SK-N-SH (cell line): Measurements from ENCODE around the gene D2HGDH. TPM values are rescaled to one million over a fixed set of nuclear protein-coding genes. Genes with fewer than 3 reads are reported as not detected.

ENCODE experiments used
- CTCF ChIA-PET: fragments of 300-600, 350-600 bp; formaldehyde crosslinking; extraction: SDS; loops from one replicate; lab custom pipeline; 2021; lab: Yijun Ruan, JAX
- POLR2A ChIA-PET: fragments of 350-600 bp; sonication (Branson Sonifier 250); formaldehyde crosslinking; extraction: SDS; loops from one replicate; lab custom pipeline; 2020; ENCODE audit warnings: antibody characterized with exemption, inconsistent platforms; lab: Yijun Ruan, JAX
- DNase-seq: peaks from one replicate; pipeline ENCODE4 v3.0.0; 2012
- H2AFZ ChIP-seq: fragments of 200-600 bp; sonication (generic); 2 replicates; pipeline ENCODE4 v1.8.1; 2016; ENCODE audit warnings: antibody characterized with exemption, mild to moderate bottlenecking, low read depth
- H3F3A ChIP-seq: fragments of 200-600 bp; sonication (generic); replicated peaks from 2 replicates; pipeline ENCODE3; 2016; ENCODE audit warnings: antibody characterized with exemption, mild to moderate bottlenecking; ENCODE audit not compliant: insufficient read depth
- H3K27ac ChIP-seq, 2 experiments: fragments of 200-500 bp in 1 of 2; fragments of 200-600 bp in 1 of 2; sonication (Bioruptor generic) in 1 of 2; sonication (generic), shearing (Covaris generic) in 1 of 2; 2 replicates each; pipeline versions ENCODE4 v1.5.1 to v1.6.1; 2014 to 2016; ENCODE audit warnings: low read depth in 2 of 2, inconsistent platforms in 1 of 2, low read length in 1 of 2, mild to moderate bottlenecking in 1 of 2, mixed read lengths in 1 of 2
- H3K27me3 ChIP-seq: fragments of 200-600 bp; sonication (generic), shearing (Covaris generic); 2 replicates; pipeline ENCODE4 v1.6.1; 2016; ENCODE audit warnings: mixed run types; ENCODE audit not compliant: insufficient read depth
- H3K36me3 ChIP-seq, 2 experiments: fragments of 200-500 bp in 1 of 2; fragments of 200-600 bp in 1 of 2; sonication (Bioruptor generic) in 1 of 2; sonication (generic) in 1 of 2; replicated peaks in 1 of 2; 2 replicates each; pipeline versions ENCODE3 to v1.5.1; 2014 to 2016; ENCODE audit warnings: low read length in 1 of 2, mild to moderate bottlenecking in 1 of 2; ENCODE audit not compliant: insufficient read depth in 2 of 2, control insufficient read depth in 1 of 2
- H3K4me1 ChIP-seq, 2 experiments: fragments of 200-500 bp in 1 of 2; fragments of 200-600 bp in 1 of 2; sonication (Bioruptor generic) in 1 of 2; sonication (generic), shearing (Covaris generic) in 1 of 2; 2 replicates each; pipeline versions ENCODE4 v1.5.1 to v1.6.1; 2014 to 2016; ENCODE audit warnings: low read depth in 1 of 2, low read length in 1 of 2, mixed run types in 1 of 2; ENCODE audit not compliant: insufficient read depth in 2 of 2, control insufficient read depth in 1 of 2
- H3K4me2 ChIP-seq: fragments of 200-600 bp; sonication (generic), shearing (Covaris generic); 2 replicates; pipeline ENCODE4 v1.6.1; 2017; ENCODE audit warnings: mixed run types
- H3K4me3 ChIP-seq, 2 experiments: fragments of 200-500 bp in 1 of 2; fragments of 200-600 bp in 1 of 2; sonication (Bioruptor generic) in 1 of 2; sonication (generic), shearing (Covaris generic) in 1 of 2; 2 replicates each; pipeline versions ENCODE4 v1.5.1 to v1.8.1; 2014 to 2016; ENCODE audit warnings: low read depth in 2 of 2, inconsistent platforms in 1 of 2, low read length in 1 of 2, mild to moderate bottlenecking in 1 of 2, mixed read lengths in 1 of 2, moderate library complexity in 1 of 2
- H3K79me2 ChIP-seq: fragments of 200-600 bp; sonication (generic); 2 replicates; pipeline ENCODE4 v1.8.1; 2017; ENCODE audit warnings: mild to moderate bottlenecking; ENCODE audit not compliant: insufficient read depth
- H3K9ac ChIP-seq: fragments of 200-600 bp; sonication (generic); 2 replicates; pipeline ENCODE4 v1.6.1; 2017; ENCODE audit warnings: mixed run types
- H3K9me2 ChIP-seq: fragments of 200-600 bp; sonication (generic); 2 replicates; pipeline ENCODE4 v1.6.1; 2017; ENCODE audit warnings: mixed run types
- H3K9me3 ChIP-seq: fragments of 200-600 bp; sonication (generic); 2 replicates; pipeline ENCODE4 v1.6.1; 2017; ENCODE audit warnings: mixed run types, mild to moderate bottlenecking, moderate library complexity
- H4K20me1 ChIP-seq: fragments of 200-600 bp; sonication (generic); 2 replicates; pipeline ENCODE4 v1.6.1; 2017; ENCODE audit warnings: mild to moderate bottlenecking, mixed run types; ENCODE audit not compliant: insufficient read depth
- CHD2 ChIP-seq: fragments of 150-350 bp; IDR thresholded peaks from 2 replicates; pipeline ENCODE4 v1.6.1; 2018; ENCODE audit warnings: low read length; ENCODE audit not compliant: partially characterized antibody
- EZH2phosphoT487 ChIP-seq: fragments of 200-600 bp; sonication (generic); IDR thresholded peaks from 2 replicates; pipeline ENCODE4 v1.6.1; 2017; ENCODE audit warnings: low read depth, mixed run types, mild to moderate bottlenecking, antibody characterized with exemption, moderate library complexity, borderline replicate concordance
- NRF1 ChIP-seq: IDR thresholded peaks from 2 replicates; pipeline ENCODE4 v1.6.1; 2012; ENCODE audit warnings: low read depth, mild to moderate bottlenecking, low read length
- POLR2AphosphoS5 ChIP-seq: IDR thresholded peaks from 2 replicates; pipeline ENCODE4 v1.6.1; 2012; ENCODE audit warnings: low read depth, low read length
- RFX5 ChIP-seq: IDR thresholded peaks from 2 replicates; pipeline ENCODE4 v1.6.1; 2012; ENCODE audit warnings: mild to moderate bottlenecking, improper control_type of control experiment, low read length
- RXRA ChIP-seq: IDR thresholded peaks from 2 replicates; pipeline ENCODE4 v1.4.0; 2012; ENCODE audit warnings: low read depth, mild to moderate bottlenecking, borderline replicate concordance
- TAF1 ChIP-seq: IDR thresholded peaks from 2 replicates; pipeline ENCODE4 v1.6.1; 2012; ENCODE audit warnings: low read depth, mild to moderate bottlenecking, low read length, moderate library complexity, borderline replicate concordance
- TCF12 ChIP-seq: IDR thresholded peaks from 2 replicates; pipeline ENCODE4 v1.4.0; 2012
- TEAD4 ChIP-seq: IDR thresholded peaks from 2 replicates; pipeline ENCODE4 v1.4.0; 2012; ENCODE audit warnings: mild to moderate bottlenecking, borderline replicate concordance; ENCODE audit not compliant: insufficient read depth
- WGBS: methylation state at CpG from one replicate; pipeline ENCODE4 v1.1.6; 2017; ENCODE audit warnings: low lambda C conversion rate; 5-methylcytosine and 5-hydroxymethylcytosine counted together
- polyA plus RNA-seq, 3 experiments: library from polyadenylated mRNA; depleted of rRNA; stranded (reverse); fragments of >200 nt; gene quantifications; 2 replicates each; pipeline ENCODE4 v1.2.3, GENCODE V29; 2012
- TF ChIP-seq, protein P1 (sequence below): fragments of 150-350 bp; IDR thresholded peaks from 2 replicates; pipeline ENCODE4 v1.6.1; 2016; ENCODE audit warnings: mild to moderate bottlenecking, low read depth, low read length
- TF ChIP-seq, protein P2 (sequence below): IDR thresholded peaks from 2 replicates; pipeline ENCODE4; 2012
- TF ChIP-seq, protein P3 (sequence below): IDR thresholded peaks from 2 replicates; pipeline ENCODE4 v1.4.0; 2012; ENCODE audit warnings: low read depth, borderline replicate concordance

D2HGDH gene
- polyA plus RNA-seq, 1 of the 3 experiments (the other 2 are of a cell fraction): 36.3 TPM

DNA sequence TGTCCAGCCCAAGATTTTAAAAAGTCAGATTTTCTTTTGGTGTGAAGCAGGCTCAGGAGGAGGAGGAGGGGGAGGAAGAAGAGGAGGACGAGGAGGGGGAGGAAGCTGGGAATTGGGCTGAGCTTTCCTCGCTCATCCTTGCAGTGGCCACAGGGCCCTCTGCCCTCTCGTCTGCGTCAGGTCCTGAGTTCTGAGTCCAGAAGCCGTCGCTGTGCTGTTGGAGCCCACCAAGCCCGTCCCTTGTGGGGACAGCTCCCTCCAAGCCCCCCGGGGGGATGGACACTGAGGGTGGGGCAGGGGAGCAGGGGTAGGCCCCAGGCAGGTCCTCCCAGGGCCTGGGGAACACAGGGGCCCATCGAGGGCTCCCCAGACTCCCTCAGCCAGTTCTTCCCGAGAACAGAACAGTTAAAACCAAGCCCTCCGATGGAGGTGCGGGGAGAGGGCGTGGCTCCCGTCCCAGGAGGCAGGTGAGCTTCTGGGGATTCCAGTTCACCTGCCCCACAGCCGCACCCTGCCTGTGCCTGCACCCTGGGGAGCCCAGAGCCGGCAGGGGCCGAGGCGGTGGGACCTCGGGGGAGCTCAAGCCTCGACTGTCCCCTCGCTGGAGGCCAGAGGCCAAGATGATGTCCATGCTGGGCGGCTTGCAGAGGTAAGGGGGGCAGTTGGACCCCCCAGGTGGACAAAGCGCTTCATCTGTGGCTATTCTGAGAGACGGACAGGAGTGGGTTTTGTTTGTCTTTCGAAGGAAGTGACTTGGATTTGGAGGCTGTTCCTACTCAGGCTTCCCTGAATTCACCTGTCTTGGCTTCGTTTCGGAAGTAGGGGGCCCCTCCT lies 42.1 kb downstream of the D2HGDH start, which contains the start of gene GAL3ST2:
TSS of gene GAL3ST2 (plus strand) at position 487 of the 834 bp plus-strand sequence. CDS start at position 621, 134 bp downstream.
- no peak within 1 kb of the TSS for H2AFZ ChIP-seq
- 88% methylated on average over 23 of the region's 27 CpGs for WGBS
- peaks cover 8 to 20% of the 10 kb centered on the region in 2 experiments; a peak in 2 of 4 replicates for H3K4me1 ChIP-seq
- H3K4me2 ChIP-seq: no peak within 1 kb of the TSS
- no peaks in the 10 kb centered on the region for H3K79me2 ChIP-seq
- CTCF ChIA-PET: interaction anchor here (1.3 to 3.0 kb wide), 4 partner anchors 13 to 102 kb away, joined by 3 to 13 read pairs (median 4); no protein-coding TSS in a partner anchor
- no peaks in the 10 kb centered on the region for H3K36me3 ChIP-seq
- POLR2A ChIA-PET: no interaction called here
- H3F3A ChIP-seq: no peaks in the 10 kb centered on the region
- no peaks in the 10 kb centered on the region for H4K20me1 ChIP-seq
- peak; percentile 32 for DNase-seq
- no peak within 1 kb of the TSS for H3K9ac ChIP-seq
- H3K27ac ChIP-seq: no peak within 1 kb of the TSS
- no peaks in the 10 kb centered on the region for H3K9me2 ChIP-seq
- H3K27me3 ChIP-seq: no peaks in the 10 kb centered on the region
- 0 out of 2 replicates have a peak, but pooled peaks cover under 1% of the 10 kb centered on the region for H3K9me3 ChIP-seq
- TF ChIP-seq EZH2phosphoT487 (no peak), CHD2 (no peak), POLR2AphosphoS5 (no peak), TEAD4 (no peak), RXRA (no peak), NRF1 (no peak), TAF1 (no peak), RFX5 (no peak), TCF12 (no peak)
- TF ChIP-seq, protein P1, sequence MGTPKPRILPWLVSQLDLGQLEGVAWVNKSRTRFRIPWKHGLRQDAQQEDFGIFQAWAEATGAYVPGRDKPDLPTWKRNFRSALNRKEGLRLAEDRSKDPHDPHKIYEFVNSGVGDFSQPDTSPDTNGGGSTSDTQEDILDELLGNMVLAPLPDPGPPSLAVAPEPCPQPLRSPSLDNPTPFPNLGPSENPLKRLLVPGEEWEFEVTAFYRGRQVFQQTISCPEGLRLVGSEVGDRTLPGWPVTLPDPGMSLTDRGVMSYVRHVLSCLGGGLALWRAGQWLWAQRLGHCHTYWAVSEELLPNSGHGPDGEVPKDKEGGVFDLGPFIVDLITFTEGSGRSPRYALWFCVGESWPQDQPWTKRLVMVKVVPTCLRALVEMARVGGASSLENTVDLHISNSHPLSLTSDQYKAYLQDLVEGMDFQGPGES: no peak
- TF ChIP-seq, protein P2, sequence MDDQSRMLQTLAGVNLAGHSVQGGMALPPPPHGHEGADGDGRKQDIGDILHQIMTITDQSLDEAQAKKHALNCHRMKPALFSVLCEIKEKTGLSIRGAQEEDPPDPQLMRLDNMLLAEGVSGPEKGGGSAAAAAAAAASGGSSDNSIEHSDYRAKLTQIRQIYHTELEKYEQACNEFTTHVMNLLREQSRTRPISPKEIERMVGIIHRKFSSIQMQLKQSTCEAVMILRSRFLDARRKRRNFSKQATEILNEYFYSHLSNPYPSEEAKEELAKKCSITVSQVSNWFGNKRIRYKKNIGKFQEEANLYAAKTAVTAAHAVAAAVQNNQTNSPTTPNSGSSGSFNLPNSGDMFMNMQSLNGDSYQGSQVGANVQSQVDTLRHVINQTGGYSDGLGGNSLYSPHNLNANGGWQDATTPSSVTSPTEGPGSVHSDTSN: no peak
- TF ChIP-seq, protein P3, sequence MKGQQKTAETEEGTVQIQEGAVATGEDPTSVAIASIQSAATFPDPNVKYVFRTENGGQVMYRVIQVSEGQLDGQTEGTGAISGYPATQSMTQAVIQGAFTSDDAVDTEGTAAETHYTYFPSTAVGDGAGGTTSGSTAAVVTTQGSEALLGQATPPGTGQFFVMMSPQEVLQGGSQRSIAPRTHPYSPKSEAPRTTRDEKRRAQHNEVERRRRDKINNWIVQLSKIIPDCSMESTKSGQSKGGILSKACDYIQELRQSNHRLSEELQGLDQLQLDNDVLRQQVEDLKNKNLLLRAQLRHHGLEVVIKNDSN: no peak
- TF ChIP-seq, all 33 proteins: peak for 0
- no peak within 1 kb of the TSS for H3K4me3 ChIP-seq
